Raji (cell line): Measurements from ENCODE around the gene MED29.

Source experiments
- POLR2A ChIP-seq: IDR thresholded peaks from 2 replicates; pipeline ENCODE4 v1.6.1; 2011; ENCODE audit warnings: low read depth, low read length, control low read depth; ENCODE audit not compliant: insufficient read depth

The MED29 gene, protein sequence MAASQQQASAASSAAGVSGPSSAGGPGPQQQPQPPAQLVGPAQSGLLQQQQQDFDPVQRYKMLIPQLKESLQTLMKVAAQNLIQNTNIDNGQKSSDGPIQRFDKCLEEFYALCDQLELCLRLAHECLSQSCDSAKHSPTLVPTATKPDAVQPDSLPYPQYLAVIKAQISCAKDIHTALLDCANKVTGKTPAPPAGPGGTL

GRCh38 chr19:39390751-39391437 is at the start of gene MED29, which contains the start of gene PAF1:
TSS of gene MED29 (plus strand) at chr19:39391378. CDS start at chr19:39391423, 45 bp downstream.
TSS of gene PAF1 (minus strand) at chr19:39391106. CDS start at chr19:39390864, 242 bp downstream.
- TF ChIP-seq POLR2A, result peak; percentile 99

GRCh38 chr19:39341719-39342604 is 49.2 kb upstream of the MED29 start, which contains the start of gene SAMD4B:
TSS of gene SAMD4B (plus strand) at chr19:39342421. CDS start at chr19:39356894, 14,473 bp downstream.
- TF ChIP-seq POLR2A, result peak; percentile 96

GRCh38 chr19:39342647-39343305 is 48.4 kb upstream of the MED29 start:
- no peak for TF ChIP-seq POLR2A

DNA sequence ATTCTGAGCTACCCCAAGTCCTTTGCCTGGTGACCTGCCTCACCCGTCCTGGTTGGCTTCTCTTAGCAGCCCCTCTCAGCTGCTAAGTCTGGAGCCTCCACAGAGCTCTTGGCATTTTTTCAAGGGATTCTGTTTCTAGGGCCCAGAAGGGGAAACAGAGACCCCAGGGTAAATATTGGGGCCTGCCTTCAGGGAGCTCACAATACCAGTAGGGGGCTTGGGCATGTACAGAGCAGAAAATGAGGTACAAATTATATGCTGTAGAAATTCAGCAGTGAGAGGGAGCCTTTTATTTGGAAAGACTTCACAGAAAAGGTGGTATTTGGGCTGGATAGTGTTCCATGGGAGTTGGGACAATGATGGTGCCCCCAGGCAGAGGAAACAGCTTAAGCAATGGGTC is 45.2 kb upstream of the MED29 start:
- no peak for TF ChIP-seq POLR2A

GRCh38 chr19:39347332-39348164 is 43.6 kb upstream of the MED29 start:
- TF ChIP-seq POLR2A, result no peak

- no peak for TF ChIP-seq POLR2A
Measured at GRCh38 chr19:39349326-39349725, 41.9 kb upstream of the MED29 start.

GRCh38 chr19:39350156-39350555 is 41.0 kb upstream of the MED29 start:
- no peak for TF ChIP-seq POLR2A

DNA sequence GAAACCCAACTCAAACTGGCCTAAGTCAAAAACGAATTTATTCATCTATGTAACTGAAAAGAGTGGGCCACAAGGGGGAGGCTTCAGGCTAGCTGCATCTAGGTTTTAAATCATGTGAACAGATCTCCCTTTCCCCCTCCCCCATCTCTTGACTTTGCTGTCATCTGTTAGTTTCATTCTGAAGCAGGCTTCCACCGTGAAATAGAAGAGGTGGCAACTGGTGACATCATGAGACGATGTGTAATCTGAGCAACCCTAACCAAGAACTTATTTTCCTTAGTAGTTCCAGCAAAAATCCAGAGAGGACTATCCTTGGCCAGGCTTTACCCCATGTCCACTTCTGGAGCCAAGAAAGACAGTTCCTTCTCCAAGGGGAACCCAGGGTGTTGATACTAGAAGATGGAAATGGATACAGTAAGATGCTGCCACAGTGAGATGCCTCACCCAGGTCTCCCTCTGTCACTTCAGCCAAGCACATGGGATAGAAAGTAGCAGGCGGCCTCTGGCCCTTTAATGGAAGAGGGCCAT is 39.6 kb upstream of the MED29 start:
- no peak for TF ChIP-seq POLR2A

DNA sequence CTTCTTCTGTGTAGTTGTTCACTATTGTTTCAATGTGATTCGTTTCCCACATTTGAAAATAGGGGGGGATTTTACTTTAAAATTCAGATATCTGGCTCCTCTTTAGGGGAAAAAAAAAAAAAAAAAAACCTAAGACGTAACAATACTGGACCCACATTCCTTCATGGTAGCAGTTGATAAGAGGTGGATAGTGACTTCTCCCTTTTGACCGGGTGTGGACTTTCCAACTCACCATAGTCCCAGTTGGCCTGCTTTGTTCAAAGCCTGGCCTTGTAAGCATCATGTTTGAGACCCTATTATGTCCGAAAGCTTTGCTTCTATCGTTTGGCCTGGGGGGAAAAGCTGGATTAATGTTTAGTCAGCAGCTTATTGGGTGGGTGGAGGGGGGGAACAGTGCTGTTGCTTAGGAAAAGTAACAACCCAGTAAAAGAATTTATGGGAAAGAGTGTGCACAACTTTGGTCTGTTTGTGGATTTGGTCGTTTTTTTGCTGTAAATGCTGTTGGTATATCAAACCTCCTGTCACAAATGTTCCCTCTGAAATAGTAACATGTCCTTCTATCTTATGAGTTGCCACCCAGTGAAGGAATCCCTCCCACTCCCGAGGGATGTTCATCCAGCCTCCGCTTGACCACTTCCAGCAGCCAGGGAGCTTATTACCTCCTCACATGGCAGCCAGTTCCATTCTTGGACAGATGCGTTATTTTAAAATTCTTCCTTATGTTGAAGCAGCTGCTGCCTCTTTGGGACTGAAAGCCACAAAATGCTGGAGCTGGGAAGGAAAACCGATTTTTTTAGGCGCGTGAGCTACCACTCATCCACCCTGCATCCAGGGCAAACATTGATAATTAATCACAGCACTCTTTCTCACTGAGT is 38.6 kb upstream of the MED29 start:
- TF ChIP-seq POLR2A, result no peak

GRCh38 chr19:39355253-39355652 is 35.9 kb upstream of the MED29 start:
- TF ChIP-seq POLR2A, result no peak

DNA sequence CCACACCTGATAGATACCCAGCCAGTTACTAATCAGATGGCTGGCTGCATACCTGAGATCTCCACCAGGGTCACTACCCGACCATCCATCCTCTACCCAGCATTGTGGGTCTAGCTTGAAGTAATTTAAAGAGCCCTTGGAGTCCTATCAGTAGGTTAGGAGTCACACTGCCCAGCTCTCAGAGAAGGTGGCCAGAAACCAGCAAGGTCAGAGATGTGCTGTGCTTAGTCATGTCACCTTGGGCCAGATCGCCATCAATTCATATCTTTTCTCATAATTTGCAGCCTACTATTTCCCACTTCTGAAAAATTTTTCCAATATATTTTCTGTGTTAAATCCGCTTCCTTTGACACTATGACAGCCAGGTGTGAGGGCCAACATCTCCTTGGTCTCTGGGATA is 35.1 kb upstream of the MED29 start:
- no peak for TF ChIP-seq POLR2A

GRCh38 chr19:39356647-39357046 is 34.5 kb upstream of the MED29 start:
- TF ChIP-seq POLR2A, result no peak

GRCh38 chr19:39359026-39359425 is 32.2 kb upstream of the MED29 start:
- no peak for TF ChIP-seq POLR2A
